SH-SY5Y (cell line): ENCODE results near the gene GBP3.

Experiments used
- GATA2 ChIP-seq: IDR thresholded peaks from 2 replicates; pipeline ENCODE4 v1.6.1; 2011; ENCODE audit warnings: mild to moderate bottlenecking, low read depth, low read length
- GATA3 ChIP-seq: IDR thresholded peaks from 2 replicates; pipeline ENCODE4 v1.6.1; 2011; ENCODE audit warnings: low read depth, mild to moderate bottlenecking, low read length, moderate library complexity

- TF ChIP-seq GATA3 = no peak
- TF ChIP-seq GATA2 = no peak
These were observed 41.8 kb downstream of the GBP3 start for GRCh38 chr1:88980870-88981269.
